ENCODE measurements around the gene ZFP36L1.

The ZFP36L1 gene

GRCh38 chr14:68794851-68795596, 2.2 kb upstream of the ZFP36L1 start:
- no peak for DNase-seq

DNA sequence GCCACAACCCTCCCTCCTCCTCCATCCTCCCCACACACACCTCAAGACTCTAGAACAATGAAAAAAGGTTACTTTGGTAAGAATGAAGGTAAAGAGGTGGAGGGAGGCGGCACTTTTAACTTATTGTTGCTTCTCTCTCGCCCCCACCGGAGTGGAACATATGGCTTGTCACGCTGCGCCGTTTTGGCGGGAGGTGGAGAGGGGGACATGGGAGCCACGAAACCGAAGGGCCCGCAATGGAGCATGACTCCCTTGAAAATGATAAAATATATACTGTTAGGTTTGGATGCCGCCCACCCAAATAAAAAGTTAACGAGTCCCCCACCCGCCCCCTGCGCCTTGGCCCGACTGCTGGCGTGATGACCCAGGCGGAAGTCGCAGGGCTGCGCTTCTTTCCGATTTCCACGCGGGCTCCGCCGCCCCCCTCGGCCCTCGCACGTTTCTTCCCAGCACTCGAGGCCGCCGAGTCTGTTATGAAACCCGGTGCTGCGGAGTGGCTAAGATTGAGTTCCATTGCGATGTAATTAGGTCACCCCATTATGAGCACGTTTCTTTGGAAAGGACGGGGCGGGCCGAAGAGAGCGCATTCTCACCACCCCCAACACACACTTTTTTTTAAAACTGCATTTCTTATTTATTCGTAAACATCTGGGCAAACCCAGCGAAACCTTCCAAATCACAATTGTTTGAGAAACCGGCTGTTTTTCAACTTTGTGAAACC, 1.4 kb upstream of the ZFP36L1 start:
- no peak for DNase-seq

DNA sequence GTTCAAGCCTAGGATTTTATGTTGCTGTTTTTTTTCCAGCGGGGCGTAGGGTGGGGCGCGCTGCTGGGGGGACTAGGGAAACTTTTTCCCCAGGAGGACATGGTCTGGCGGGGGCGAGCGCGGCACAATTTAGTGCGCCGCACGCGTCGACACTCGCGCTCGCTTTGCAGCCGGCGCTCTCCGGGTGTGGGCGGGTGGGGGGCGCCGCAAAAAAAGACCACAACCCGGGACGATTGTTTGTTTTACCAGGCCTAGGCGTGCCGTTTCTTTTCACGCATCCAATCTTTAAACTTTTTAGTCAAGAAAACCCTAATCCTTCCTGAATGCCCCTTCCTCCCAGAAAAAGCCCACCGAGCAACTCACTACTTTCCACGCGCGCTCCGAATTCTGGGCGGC, 865 bp upstream of the ZFP36L1 start:
- no peak for DNase-seq

- no peak for DNase-seq
Measured at GRCh38 chr14:68792678-68792978, 239 bp downstream of the ZFP36L1 start.

DNA sequence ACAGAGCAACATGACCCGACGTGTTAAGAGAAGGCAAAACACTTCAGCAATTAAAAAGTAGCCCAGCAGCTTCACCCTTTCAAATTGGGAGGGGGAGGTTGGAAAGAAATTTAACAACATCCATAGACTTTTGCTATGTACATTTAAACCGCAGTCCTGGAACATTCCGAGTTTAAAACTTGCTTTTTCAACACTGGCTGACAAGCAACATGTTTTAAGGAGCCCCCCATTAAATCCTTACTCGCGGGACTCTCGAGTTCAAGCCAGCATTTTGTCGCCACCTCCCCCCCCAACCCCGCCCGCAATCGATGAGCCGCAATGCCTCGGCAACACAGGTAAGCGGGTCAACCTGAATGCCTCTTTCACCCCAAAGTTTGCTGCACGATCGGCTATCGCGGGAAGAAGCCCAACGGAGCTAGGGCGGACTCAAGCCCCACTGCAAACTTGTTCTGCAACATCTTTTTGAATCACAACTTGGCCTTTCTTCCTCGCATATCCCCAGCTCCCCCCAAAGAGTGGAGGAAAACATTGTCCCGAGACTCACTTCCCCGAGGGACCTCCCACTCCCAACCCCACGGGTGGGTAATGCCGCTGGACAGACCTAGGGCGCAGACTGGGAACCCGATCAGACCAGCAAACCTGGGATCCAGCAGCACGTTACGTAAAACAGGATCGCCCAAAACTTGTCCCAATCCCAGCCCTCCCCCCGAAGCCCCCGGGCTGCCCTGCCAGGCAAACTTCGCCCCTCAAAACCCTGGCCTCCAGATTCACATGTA, 777 bp downstream of the ZFP36L1 start:
- DNase-seq: no peak

DNA sequence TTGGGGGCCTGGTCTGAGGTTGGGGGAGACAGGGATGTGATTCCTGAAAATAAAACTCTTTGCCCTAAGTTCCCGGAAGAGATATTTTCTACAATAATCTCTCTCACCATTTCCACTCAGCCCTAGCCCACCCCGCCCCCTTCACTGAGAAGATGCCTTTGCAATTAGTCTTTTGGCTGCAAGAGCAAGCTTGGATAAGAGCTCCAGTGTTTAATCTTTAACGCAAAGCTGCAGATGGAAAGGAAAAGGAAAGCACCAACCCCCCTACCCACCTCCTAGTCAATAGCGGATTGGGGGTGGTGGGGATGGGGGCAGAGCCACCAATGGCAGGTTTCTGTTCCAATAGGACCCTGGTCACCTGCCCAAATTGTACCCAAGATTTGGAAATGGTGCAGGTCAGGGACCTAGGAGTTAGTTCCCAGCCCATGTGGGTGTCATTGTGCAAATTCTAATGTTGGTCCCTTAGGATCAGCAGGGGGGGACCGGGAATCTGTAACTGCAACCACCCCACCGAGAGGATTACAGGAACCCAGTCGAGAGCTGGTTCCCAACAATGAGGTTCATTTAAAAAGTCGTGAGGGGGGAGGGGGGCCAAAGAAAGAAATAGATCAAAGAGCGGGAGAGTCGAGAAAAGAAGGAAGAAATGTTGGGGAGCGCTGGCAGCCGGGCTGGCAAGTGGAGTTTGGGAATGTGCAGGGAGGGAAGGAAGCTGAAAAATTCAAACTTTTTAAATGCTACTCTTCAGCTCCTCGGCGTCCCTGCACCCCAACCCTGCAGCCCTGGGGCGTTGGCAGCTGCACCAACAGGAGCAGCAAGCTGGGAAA, 1.6 kb downstream of the ZFP36L1 start:
- DNase-seq: no peak

DNA sequence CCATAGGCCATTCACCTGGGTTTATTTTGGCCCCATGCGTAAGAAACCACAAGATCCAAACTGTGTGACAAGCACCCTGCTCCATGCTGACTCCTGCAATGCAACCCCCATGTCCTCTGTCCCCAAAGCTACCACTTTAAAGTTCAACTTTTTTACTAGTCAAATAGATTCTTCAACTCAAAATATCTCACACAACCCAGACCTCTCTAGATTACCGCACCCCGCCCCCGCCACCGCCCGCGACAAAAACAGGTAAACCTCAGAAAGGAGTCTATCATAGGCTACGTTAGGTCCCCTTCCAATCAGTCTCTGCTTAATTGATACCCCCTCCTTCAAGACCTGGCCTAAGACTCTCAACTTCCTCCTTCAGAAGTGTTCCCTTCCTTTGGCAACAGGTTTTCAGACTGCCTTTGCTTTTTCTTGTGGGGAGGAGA, 2.2 kb downstream of the ZFP36L1 start:
- DNase-seq: no peak

DNA sequence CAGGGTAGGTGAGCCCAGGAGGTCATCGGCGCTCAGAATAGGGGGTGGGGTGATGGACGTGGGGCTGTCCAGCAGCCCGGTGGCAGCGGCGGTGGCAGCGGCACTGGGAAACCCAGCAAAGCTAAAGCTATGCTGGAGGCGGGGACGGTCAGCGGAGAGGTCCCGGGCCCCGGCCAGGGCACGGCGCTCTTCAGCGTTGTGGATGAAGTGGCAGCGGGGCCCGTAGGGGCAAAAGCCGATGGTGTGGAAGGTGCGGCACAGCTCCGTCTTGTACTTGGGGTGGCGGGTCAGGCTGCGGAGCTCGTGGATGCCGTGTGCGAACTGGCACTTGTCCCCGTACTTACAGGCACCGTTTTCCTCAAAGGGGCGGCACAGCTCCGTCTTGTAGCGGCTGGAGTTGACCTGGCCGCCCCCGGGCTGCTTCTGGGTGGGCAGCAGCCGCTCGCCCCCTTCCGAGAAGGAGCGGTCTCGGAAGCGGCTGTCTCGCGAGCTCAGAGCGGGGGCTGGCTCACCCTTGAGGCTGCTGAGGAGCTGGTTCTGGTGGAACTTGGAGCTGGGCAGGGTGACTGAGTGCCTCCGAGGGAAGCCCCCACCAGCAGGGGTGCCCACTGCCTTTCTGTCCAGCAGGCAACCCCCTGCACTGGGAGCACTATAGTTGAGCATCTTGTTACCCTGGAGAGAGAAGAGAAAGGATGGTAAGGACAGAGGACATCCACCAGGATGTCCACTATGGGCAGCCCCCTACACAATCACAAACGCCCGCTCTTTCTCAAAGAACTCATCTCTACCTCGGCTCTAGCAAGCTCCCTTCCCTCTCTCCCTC, 2.8 kb downstream of the ZFP36L1 start:
- DNase-seq: no peak

DNA sequence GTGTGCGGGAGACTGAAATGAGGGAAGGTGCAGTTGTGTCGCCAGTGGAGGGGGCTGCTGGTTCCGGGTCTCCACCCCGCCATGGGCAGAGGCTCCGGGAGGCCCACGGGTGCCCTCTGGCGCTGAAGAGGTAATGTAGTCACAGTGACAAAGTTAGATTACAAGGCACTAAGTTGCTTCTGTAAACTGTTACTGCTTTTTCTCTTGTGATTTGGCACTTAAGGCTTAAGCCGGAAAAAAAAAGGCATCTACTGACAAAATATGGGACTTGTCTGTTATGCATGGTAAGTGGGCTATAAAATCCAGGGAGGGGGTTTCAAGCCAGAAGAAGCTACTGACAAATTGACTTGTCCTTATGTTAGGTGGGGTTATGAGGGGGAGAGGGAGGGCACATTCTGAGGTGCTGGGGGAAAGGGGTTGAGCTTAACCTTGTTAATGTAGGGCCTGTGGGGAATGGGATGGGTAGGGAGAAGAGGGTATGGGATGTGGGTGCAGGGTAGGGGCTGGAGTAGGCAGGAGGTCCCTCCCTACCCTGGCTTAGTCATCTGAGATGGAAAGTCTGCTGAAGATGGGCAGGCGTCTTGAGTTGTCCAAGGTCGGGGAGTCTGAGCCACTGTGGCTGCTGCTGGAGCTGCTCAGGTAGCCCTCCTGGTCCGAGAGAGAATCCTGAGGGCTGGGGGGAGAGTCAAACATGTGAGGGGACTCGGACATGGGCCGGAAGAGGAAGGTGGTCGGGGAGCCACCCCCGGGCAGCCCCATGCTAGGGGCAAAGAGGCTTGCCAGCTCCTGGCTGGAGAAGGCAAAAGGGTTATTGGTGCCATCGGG, 3.7 kb downstream of the ZFP36L1 start:
- DNase-seq: peak; percentile 76

- no peak for DNase-seq
Measured at GRCh38 chr14:68788275-68788995, 4.4 kb downstream of the ZFP36L1 start.

DNA sequence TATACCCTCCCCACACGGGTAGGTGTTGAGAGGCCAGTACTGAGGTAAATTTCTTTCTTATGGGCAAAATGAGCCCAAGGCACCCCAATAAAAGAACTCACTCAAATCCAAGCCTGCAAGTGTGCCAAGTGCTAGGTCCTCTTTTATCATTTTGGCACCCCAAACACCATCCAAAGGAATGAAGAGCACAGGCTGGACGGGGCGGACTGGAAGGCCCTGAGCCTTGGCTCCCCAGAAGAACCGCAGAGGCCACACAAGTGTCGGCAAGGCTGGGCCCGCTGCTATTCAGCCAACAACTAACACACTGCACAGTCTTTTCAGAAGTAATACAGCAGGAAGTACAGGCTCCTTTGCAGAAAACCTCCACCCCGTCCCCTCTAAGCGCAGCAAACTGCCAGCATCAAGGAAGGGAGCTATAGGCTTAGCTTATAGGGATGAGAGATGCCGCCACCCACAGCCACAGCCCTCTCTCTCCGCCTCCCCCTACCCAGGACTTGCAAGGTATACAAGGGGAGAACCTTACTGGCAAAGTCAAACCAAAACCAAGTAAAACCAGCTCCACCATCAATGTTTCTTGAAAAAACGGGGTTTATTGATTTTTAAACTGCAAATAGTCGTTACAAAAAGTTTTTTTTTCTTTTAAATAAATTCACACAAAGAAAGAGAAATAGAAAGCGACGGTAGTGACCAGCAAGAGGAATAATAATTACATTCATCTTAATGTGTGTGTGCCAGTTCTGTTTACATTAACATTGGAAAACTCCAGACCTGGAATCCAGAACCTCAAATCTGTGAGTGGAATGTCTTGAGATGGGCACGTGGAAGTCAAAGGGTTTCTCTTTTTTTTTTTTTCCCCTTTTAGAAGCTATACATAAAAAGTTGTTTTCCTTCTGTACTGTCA, 5.5 kb downstream of the ZFP36L1 start:
- no peak for DNase-seq

- DNase-seq: no peak
Measured at GRCh38 chr14:68786491-68787091, 6.3 kb downstream of the ZFP36L1 start.

DNA sequence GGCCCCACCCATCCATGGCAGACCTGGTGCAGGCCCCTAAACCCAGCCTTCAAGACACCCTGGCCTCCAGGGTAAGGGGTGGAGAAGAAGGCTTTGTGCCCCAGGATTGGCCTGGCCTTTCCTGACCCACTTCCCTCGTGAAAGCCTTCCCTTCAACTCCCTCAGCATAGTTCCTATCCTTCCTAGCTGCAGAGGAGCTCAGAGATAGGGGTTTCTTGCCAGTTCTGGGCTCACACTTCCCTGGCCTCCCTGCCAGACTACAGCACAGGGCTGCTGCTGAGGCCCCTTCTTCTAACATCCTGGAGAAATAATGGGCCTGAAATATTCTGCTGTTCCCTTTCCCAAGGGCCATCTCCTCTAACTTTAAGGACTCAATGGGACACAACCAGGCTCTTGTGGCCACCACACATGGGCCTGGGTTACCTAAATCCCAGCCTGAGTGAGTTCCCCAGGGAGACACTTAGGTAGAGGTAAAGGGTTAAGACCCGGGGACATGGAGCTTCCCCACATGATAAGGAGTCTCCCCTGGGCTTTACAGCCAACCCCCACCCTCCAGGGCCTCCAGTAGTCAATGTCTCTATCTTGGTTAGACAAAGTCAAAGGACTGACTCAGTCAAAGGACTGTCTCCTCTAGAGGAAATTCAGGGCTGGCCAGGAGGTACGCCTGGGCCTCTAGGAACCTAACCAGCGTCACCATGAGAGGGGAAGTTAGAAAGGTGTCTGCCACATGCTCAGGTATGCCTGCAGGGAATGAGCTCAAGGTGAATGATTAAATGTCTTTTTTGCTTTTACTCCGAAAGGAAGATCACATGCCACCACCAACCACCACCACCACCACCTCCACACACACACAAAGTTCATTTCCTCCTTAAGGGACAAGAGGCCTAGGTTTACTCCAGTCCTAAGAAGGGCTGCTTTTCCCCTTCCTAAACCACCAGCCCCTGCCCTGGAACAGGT, 7.1 kb downstream of the ZFP36L1 start:
- no peak for DNase-seq

- no peak for DNase-seq
Measured at GRCh38 chr14:68784978-68785533, 7.8 kb downstream of the ZFP36L1 start.

DNA sequence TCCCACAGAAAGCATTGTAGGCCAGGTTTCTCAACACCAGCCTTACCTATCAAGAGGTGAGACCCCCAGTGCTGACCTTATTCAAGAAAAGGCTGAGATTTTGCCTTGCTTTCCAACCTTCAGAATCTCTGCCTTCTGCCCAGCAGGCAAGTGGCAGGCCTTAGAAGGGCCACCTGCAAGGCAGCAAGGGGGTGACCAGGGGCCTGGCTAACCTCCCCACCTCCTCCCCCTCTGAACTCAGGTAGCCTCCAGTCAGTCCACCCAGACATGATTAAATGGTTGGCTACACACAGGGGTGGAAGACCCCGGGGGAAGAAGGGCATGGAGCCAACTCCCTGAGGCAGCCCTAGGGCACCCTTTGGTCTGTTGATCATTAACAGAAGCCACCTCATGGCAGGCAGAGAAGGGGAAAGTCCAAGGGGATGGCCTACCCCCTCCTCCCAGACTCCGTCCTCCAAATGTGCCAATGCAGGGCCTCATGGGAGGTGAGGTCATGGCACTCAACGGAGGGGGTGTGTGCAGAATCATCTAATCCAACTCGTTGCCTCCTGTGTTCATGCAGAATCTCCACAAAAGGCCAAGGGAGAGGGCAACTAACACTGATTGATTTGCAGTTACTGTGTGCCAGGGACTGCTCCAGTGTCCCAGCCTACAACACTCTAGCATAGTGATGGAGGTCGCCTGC, 8.5 kb downstream of the ZFP36L1 start:
- no peak for DNase-seq

DNA sequence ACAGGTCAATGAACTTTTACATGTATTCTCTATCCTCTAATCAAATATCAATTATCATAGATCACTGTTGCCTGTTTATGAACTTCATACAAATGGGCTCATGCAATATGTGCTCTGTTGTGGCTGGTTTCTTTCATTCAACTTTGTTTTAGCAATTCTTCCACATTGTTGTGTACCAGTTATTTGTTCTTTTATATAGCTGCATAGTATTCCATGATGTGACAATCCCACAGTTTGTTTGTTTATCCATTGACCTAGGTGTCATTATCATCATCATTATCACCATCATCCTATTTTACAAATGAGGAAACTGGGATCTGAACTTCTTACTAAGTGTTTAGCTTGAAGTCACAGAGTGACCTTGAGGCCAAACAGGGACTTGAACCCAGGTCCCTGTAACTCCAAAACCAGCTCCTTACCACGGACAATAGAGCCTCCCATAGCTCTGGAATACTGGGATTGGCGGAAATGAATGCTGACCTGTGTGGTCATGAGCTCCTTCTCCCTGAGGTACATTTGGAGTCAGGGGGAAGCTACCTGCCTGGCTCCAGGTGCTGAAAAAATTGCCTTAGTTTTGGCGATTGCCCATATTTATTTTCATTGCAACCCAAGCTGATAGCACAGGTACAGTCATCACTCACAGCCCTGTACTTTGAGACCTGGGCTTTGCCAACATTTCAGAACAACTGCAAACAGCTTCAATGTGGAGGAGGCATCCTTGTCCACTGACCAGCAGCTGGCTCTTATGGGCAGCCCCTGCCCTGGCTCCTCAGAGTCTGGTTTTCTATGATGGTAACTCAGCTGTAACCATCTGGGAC, 9.2 kb downstream of the ZFP36L1 start:
- DNase-seq: no peak
